Dendritic cell treated with granulocyte-macrophage colony-stimulating factor and Interleukin-4, amounts not matched to agents 40 ng/mL and 50 ng/mL, for 4 days (primary cell): ENCODE measurements around the gene COL4A3.

Experiments
- H3K27ac Mint-ChIP-seq: one replicate; pipeline ENCODE4 v1.8.0; 2022; ENCODE audit warnings: mild to moderate bottlenecking, mixed read lengths
- H3K27me3 Mint-ChIP-seq: one replicate; pipeline ENCODE4 v1.8.0; 2022; ENCODE audit warnings: mild to moderate bottlenecking, mixed read lengths
- H3K36me3 Mint-ChIP-seq: one replicate; pipeline ENCODE4 v1.8.0; 2022; ENCODE audit warnings: low read depth, mixed read lengths
- H3K4me1 Mint-ChIP-seq: one replicate; pipeline ENCODE4 v1.8.0; 2022; ENCODE audit warnings: low read depth, mixed read lengths
- H3K4me3 Mint-ChIP-seq: one replicate; pipeline ENCODE4 v1.8.0; 2022; ENCODE audit warnings: mild to moderate bottlenecking, moderate library complexity, mixed read lengths
- H3K9me3 Mint-ChIP-seq: one replicate; pipeline ENCODE4 v1.8.0; 2022; ENCODE audit warnings: mixed read lengths
- intact Hi-C: fragments of 100-400 bp; cut with micrococcal nuclease; formaldehyde crosslinking; loops from one replicate; pipeline ENCODE4 v1.15.0; 2022

The COL4A3 gene

GRCh38 chr2:227163998-227164762, at the start of gene COL4A3, which contains the start of gene COL4A4:
Gene COL4A3, plus strand, starts transcription at chr2:227164624. Its CDS starts 103 bp downstream, at chr2:227164727.
Gene COL4A4, minus strand, starts transcription at chr2:227164205. Its CDS starts 16,722 bp downstream, at chr2:227147483.
- Mint-ChIP-seq H3K4me1 (no peaks in the 10 kb centered on the region), H3K4me3 (no peak within 1 kb of the TSS), H3K9me3 (no peaks in the 10 kb centered on the region), H3K27ac (no peak within 1 kb of the TSS), H3K36me3 (no peaks in the 10 kb centered on the region), H3K27me3 (peaks cover 56% of the 10 kb centered on the region)
- intact Hi-C loops, result no loop called here

GRCh38 chr2:227115761-227116160, 48.7 kb upstream of the COL4A3 start:
- peaks cover 6% of the 10 kb centered on the region for H3K4me1 Mint-ChIP-seq
- intact Hi-C loops, result no loop called here

GRCh38 chr2:227117027-227117426, 47.4 kb upstream of the COL4A3 start:
- Mint-ChIP-seq H3K27ac (no peak overlapping the region), H3K36me3 (no peaks in the 10 kb centered on the region), H3K9me3 (no peaks in the 10 kb centered on the region), H3K4me3 (no peak overlapping the region), H3K4me1 (peaks cover 6% of the 10 kb centered on the region), H3K27me3 (peaks cover 1% of the 10 kb centered on the region)
- intact Hi-C loops, result no loop called here

More at GRCh38 chr2:227115761-227116160, 48.7 kb upstream of the COL4A3 start:
- Mint-ChIP-seq H3K27me3 (peaks cover 1% of the 10 kb centered on the region), H3K36me3 (no peaks in the 10 kb centered on the region), H3K4me3 (no peak overlapping the region), H3K9me3 (no peaks in the 10 kb centered on the region), H3K27ac (no peak overlapping the region)

- no peaks in the 10 kb centered on the region for H3K27me3 Mint-ChIP-seq
- intact Hi-C loops, result no loop called here
- H3K27ac Mint-ChIP-seq, result no peak overlapping the region
- H3K4me3 Mint-ChIP-seq, result no peak overlapping the region
- peaks cover 6% of the 10 kb centered on the region for H3K4me1 Mint-ChIP-seq
- no peaks in the 10 kb centered on the region for H3K9me3 Mint-ChIP-seq
- H3K36me3 Mint-ChIP-seq, result no peaks in the 10 kb centered on the region
These were observed 46.6 kb upstream of the COL4A3 start for GRCh38 chr2:227117852-227118251.

- H3K27me3 Mint-ChIP-seq, result no peaks in the 10 kb centered on the region
- H3K36me3 Mint-ChIP-seq, result no peaks in the 10 kb centered on the region
- no peak overlapping the region for H3K27ac Mint-ChIP-seq
- no peaks in the 10 kb centered on the region for H3K9me3 Mint-ChIP-seq
- H3K4me3 Mint-ChIP-seq, result no peak overlapping the region
- intact Hi-C loops, result no loop called here
- peaks cover 6% of the 10 kb centered on the region for H3K4me1 Mint-ChIP-seq
These were observed 46.1 kb upstream of the COL4A3 start for GRCh38 chr2:227118353-227118752.

GRCh38 chr2:227123697-227124096, 40.7 kb upstream of the COL4A3 start:
- Mint-ChIP-seq H3K9me3 (no peaks in the 10 kb centered on the region), H3K27ac (no peak overlapping the region), H3K4me3 (no peak overlapping the region), H3K27me3 (peaks cover 8% of the 10 kb centered on the region), H3K4me1 (no peaks in the 10 kb centered on the region), H3K36me3 (no peaks in the 10 kb centered on the region)
- intact Hi-C loops, result no loop called here

- Mint-ChIP-seq H3K9me3 (no peaks in the 10 kb centered on the region), H3K4me1 (no peaks in the 10 kb centered on the region), H3K36me3 (no peaks in the 10 kb centered on the region), H3K4me3 (no peak overlapping the region), H3K27ac (no peak overlapping the region), H3K27me3 (peaks cover 10% of the 10 kb centered on the region)
- intact Hi-C loops, result no loop called here
These were observed 39.6 kb upstream of the COL4A3 start for GRCh38 chr2:227124811-227125210.

GRCh38 chr2:227125506-227125905, 38.9 kb upstream of the COL4A3 start:
- Mint-ChIP-seq H3K27me3 (peaks cover 10% of the 10 kb centered on the region), H3K4me3 (no peak overlapping the region), H3K27ac (no peak overlapping the region), H3K9me3 (no peaks in the 10 kb centered on the region), H3K36me3 (no peaks in the 10 kb centered on the region), H3K4me1 (no peaks in the 10 kb centered on the region)
- intact Hi-C loops, result no loop called here

GRCh38 chr2:227127201-227127600, 37.2 kb upstream of the COL4A3 start:
- Mint-ChIP-seq H3K4me1 (no peaks in the 10 kb centered on the region), H3K27ac (no peak overlapping the region), H3K4me3 (no peak overlapping the region), H3K9me3 (no peaks in the 10 kb centered on the region), H3K27me3 (peaks cover 10% of the 10 kb centered on the region), H3K36me3 (no peaks in the 10 kb centered on the region)
- intact Hi-C loops, result no loop called here

GRCh38 chr2:227130636-227131035, 33.8 kb upstream of the COL4A3 start:
- H3K27ac Mint-ChIP-seq, result no peak overlapping the region
- intact Hi-C loops, result no loop called here
- no peaks in the 10 kb centered on the region for H3K36me3 Mint-ChIP-seq
- no peaks in the 10 kb centered on the region for H3K4me1 Mint-ChIP-seq
- no peak overlapping the region for H3K4me3 Mint-ChIP-seq
- H3K9me3 Mint-ChIP-seq, result no peaks in the 10 kb centered on the region
- H3K27me3 Mint-ChIP-seq, result peaks cover 8% of the 10 kb centered on the region

- intact Hi-C loops, result no loop called here
- H3K4me1 Mint-ChIP-seq, result no peaks in the 10 kb centered on the region
- H3K27ac Mint-ChIP-seq, result no peak overlapping the region
- H3K4me3 Mint-ChIP-seq, result no peak overlapping the region
- peaks cover 9% of the 10 kb centered on the region for H3K27me3 Mint-ChIP-seq
- no peaks in the 10 kb centered on the region for H3K36me3 Mint-ChIP-seq
- H3K9me3 Mint-ChIP-seq, result no peaks in the 10 kb centered on the region
These were observed 31.4 kb upstream of the COL4A3 start for GRCh38 chr2:227132986-227133385.

- H3K36me3 Mint-ChIP-seq, result no peaks in the 10 kb centered on the region
- H3K9me3 Mint-ChIP-seq, result no peaks in the 10 kb centered on the region
- H3K27ac Mint-ChIP-seq, result no peak overlapping the region
- peaks cover 2% of the 10 kb centered on the region for H3K27me3 Mint-ChIP-seq
- intact Hi-C loops, result no loop called here
- no peak overlapping the region for H3K4me3 Mint-ChIP-seq
- H3K4me1 Mint-ChIP-seq, result no peaks in the 10 kb centered on the region
These were observed 29.8 kb upstream of the COL4A3 start for GRCh38 chr2:227134591-227134990.

- intact Hi-C loops, result no loop called here
- peaks cover 5% of the 10 kb centered on the region for H3K27me3 Mint-ChIP-seq
- H3K9me3 Mint-ChIP-seq, result no peaks in the 10 kb centered on the region
- no peak overlapping the region for H3K4me3 Mint-ChIP-seq
- H3K27ac Mint-ChIP-seq, result no peak overlapping the region
- H3K4me1 Mint-ChIP-seq, result no peaks in the 10 kb centered on the region
- no peaks in the 10 kb centered on the region for H3K36me3 Mint-ChIP-seq
These were observed 23.1 kb upstream of the COL4A3 start for GRCh38 chr2:227141301-227141700.

- no peak overlapping the region for H3K4me3 Mint-ChIP-seq
- H3K4me1 Mint-ChIP-seq, result no peaks in the 10 kb centered on the region
- H3K9me3 Mint-ChIP-seq, result no peaks in the 10 kb centered on the region
- no peak overlapping the region for H3K27ac Mint-ChIP-seq
- peaks cover 5% of the 10 kb centered on the region for H3K27me3 Mint-ChIP-seq
- intact Hi-C loops, result no loop called here
- no peaks in the 10 kb centered on the region for H3K36me3 Mint-ChIP-seq
These were observed 20.5 kb upstream of the COL4A3 start for GRCh38 chr2:227143895-227144294.

- intact Hi-C loops, result no loop called here
- H3K36me3 Mint-ChIP-seq, result no peaks in the 10 kb centered on the region
- H3K9me3 Mint-ChIP-seq, result no peaks in the 10 kb centered on the region
- no peaks in the 10 kb centered on the region for H3K4me1 Mint-ChIP-seq
- H3K27me3 Mint-ChIP-seq, result peaks cover 5% of the 10 kb centered on the region
- no peak overlapping the region for H3K27ac Mint-ChIP-seq
- no peak overlapping the region for H3K4me3 Mint-ChIP-seq
These were observed 18.0 kb upstream of the COL4A3 start for GRCh38 chr2:227146456-227146855.
